Effector memory CD4-positive, alpha-beta T cell (primary cell): Measurements from ENCODE around the gene FNDC3B.

ENCODE experiments used
- DNase-seq, 3 donors: peaks; one replicate each; pipeline ENCODE4 v3.0.0-alpha.2; 2020
- H3K27ac ChIP-seq: 2 replicates; pipeline ENCODE4 v1.7.0; 2013; ENCODE audit warnings: mild to moderate bottlenecking, low read length, moderate library complexity; ENCODE audit not compliant: insufficient read depth, poor library complexity, severe bottlenecking
- H3K27me3 ChIP-seq: replicated peaks from 2 replicates; pipeline ENCODE4 v1.7.0; 2013; ENCODE audit warnings: mild to moderate bottlenecking, low read length; ENCODE audit not compliant: insufficient read depth, control insufficient read depth, poor library complexity, severe bottlenecking
- H3K36me3 ChIP-seq: 2 replicates; pipeline ENCODE4 v1.7.0; 2013; ENCODE audit warnings: mild to moderate bottlenecking, low read length, moderate library complexity; ENCODE audit not compliant: control insufficient read depth, insufficient read depth
- H3K4me1 ChIP-seq: 2 replicates; pipeline ENCODE4 v1.7.0; 2013; ENCODE audit warnings: low read length, mild to moderate bottlenecking; ENCODE audit not compliant: control insufficient read depth, insufficient read depth, poor library complexity, severe bottlenecking
- H3K4me3 ChIP-seq: 2 replicates; pipeline ENCODE4 v1.7.0; 2013; ENCODE audit warnings: low read length, low read depth, mild to moderate bottlenecking; ENCODE audit not compliant: insufficient read depth, poor library complexity, severe bottlenecking
- H3K9me3 ChIP-seq: 2 replicates; pipeline ENCODE4 v1.7.0; 2013; ENCODE audit warnings: mild to moderate bottlenecking, low read length, moderate library complexity; ENCODE audit not compliant: control insufficient read depth

FNDC3B gene

DNA sequence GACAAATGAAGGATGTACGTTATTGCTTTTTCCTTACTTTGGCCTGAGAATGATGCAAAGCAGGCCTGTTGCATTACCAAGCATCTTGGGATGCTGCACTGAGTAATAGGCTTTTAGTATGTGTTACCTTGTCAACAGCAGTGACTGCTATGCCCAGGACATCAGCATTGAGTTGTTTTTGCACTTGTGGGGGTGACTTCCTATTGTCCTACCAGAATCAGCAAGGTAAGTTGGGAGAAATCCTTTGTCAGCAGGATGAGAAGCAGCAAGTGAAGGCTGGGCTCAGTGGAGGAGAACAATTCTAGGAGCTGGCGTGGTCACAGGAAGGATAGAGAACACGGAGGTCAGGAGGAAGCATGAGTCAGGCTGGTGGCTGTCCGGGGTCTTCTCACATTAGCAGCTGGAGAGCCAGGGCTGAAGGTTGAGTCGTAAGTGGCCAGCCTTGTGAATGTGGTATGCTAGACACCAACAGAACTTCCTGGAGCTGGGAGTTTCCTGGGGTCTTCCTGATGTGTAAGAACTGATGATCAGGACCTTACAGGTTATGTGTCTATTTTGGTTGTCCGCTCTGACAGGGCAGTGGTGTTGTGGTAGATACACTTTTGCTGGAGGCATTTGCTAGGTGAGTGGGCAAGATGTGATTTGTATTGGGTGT, 142.7 kb downstream of the FNDC3B start:
- Histone ChIP-seq H3K27ac (no peak overlapping the region), H3K4me1 (no peaks in the 10 kb centered on the region)

DNA sequence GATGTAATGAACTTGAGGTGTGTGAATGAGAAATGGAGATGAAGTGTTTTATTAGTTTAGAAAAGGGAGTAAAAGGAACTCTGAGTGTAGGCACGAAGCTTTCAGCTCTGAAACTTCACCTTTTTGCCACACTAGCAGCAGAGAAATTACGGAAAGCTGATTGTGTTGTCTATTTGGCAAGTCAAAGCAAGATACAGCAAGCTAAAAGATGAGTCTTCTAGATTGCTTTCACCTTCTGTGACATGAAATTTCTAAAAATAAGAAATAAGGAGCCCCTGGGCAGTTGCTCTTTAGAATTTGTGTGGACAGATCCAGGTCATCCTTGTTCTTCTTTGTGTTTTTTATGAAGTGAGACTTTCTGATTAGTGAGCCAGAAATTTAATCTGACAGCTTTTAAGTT, 143.4 kb downstream of the FNDC3B start:
- H3K36me3 ChIP-seq, result no peaks in the 10 kb centered on the region
- no peak overlapping the region for H3K27ac ChIP-seq

More for the DNA sequence above, 142.7 kb downstream of the FNDC3B start:
- Histone ChIP-seq H3K9me3 (no peaks in the 10 kb centered on the region), H3K4me3 (no peak overlapping the region), H3K27me3 (no peaks in the 10 kb centered on the region), H3K36me3 (no peaks in the 10 kb centered on the region)
- DNase-seq, result no peak

DNA sequence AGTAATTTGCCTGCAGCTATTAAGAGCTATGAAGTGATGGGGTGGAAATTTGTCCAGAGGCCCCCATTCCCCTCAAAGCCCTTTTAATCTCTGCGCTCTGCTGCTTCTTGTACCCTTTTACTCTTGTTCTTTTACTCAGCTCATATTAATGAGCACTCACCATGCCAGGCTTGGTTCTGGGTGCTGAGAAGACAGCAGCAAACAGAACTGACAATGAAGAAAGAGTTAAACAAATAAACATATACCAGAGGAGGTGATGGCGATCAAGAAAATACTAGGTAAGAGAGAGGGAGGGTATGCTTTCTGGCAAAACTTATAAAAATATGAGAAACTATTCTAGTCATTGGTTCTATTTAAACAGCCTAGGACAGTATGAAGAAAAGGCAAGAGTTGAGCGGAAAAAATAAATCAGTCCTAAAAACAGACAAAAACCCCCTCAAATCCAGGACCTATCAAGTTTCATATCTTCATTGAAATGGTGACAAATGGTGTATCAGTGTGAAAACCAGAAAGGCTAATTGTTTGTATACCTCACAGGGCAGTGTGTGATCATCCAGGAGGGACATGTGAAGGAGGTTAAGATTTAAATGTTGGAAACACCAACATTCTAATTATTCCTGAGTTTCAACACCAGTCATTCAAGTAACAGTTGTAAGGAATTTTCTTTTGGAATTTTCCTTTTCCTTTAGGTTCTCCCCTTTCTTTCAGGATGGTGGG, 144.9 kb downstream of the FNDC3B start:
- no peaks in the 10 kb centered on the region for H3K4me1 ChIP-seq
- H3K27me3 ChIP-seq, result no peaks in the 10 kb centered on the region

More for the DNA sequence above, 143.4 kb downstream of the FNDC3B start:
- Histone ChIP-seq H3K4me1 (no peaks in the 10 kb centered on the region), H3K27me3 (no peaks in the 10 kb centered on the region), H3K9me3 (no peaks in the 10 kb centered on the region), H3K4me3 (no peak overlapping the region)
- no peak for DNase-seq

DNA sequence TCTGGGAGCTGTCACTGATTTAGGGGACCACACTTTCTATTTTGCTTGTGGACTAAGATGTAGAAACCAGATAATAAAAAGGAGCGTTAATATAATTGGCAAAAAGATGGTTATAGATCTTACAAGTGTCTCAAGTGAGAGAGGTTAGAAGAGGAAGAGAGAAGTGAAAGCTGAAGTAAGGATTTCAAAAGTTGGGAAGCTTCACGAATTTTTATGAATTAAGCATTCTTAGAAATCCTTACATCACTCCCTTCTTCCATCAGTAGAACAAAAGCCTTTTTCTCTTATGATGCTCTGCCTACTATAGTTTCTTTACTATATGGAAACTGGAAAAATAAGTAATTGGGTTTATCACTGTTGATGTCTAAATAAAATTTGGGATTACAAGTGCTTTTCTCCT, 146.5 kb downstream of the FNDC3B start:
- H3K4me3 ChIP-seq, result no peak overlapping the region
- DNase-seq, result no peak
- no peaks in the 10 kb centered on the region for H3K36me3 ChIP-seq
- no peaks in the 10 kb centered on the region for H3K9me3 ChIP-seq
- H3K27me3 ChIP-seq, result no peaks in the 10 kb centered on the region
- H3K27ac ChIP-seq, result no peak overlapping the region
- no peaks in the 10 kb centered on the region for H3K4me1 ChIP-seq

More for the DNA sequence above, 144.9 kb downstream of the FNDC3B start:
- H3K9me3 ChIP-seq, result no peaks in the 10 kb centered on the region
- H3K4me3 ChIP-seq, result no peak overlapping the region
- H3K36me3 ChIP-seq, result no peaks in the 10 kb centered on the region
- no peak overlapping the region for H3K27ac ChIP-seq
- DNase-seq, result no peak

DNA sequence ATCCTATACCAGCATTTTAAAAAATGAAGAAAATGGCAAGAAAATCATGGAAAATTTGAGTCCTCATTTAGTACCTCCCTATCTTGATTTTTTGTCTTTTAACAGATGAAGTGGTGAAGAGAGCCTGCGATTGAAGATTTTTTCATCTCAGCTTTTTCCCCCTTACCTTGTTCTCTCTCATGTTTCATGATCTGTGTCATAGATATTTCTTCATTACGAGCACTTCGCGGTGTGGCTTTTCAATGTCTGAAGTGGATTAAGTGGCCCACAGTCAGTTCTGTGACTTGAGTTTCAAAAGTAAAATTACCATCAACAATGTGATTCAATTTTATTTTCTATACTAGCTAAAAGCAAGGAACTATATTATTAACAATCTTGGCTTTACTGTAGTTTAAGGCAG, 147.2 kb downstream of the FNDC3B start:
- Histone ChIP-seq H3K4me1 (no peaks in the 10 kb centered on the region), H3K27me3 (no peaks in the 10 kb centered on the region)

DNA sequence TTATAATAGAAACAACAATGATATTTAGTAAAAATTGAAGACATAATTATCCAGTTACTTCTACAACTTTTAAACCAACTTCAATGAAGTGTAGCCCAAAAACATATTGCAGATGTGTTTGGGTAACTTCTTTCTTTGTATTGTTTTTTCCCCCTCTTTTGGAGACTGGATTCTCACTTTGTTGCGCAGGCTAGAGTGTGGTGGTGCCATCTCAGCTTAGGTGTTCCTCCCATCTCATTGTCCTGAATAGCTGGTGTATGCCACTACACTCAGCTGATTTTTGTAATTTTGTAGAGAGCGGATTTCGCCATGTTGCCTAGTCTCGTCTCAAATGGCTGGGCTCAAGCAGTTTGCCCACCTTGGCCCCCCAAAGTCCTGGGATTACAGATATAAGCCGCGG, 148.1 kb downstream of the FNDC3B start:
- Histone ChIP-seq H3K4me1 (no peaks in the 10 kb centered on the region), H3K27me3 (no peaks in the 10 kb centered on the region), H3K36me3 (no peaks in the 10 kb centered on the region), H3K4me3 (no peak overlapping the region), H3K27ac (no peak overlapping the region), H3K9me3 (no peaks in the 10 kb centered on the region)
- DNase-seq, result no peak

More for the DNA sequence above, 147.2 kb downstream of the FNDC3B start:
- no peak overlapping the region for H3K4me3 ChIP-seq
- H3K36me3 ChIP-seq, result no peaks in the 10 kb centered on the region
- DNase-seq, result no peak
- no peak overlapping the region for H3K27ac ChIP-seq
- no peaks in the 10 kb centered on the region for H3K9me3 ChIP-seq

DNA sequence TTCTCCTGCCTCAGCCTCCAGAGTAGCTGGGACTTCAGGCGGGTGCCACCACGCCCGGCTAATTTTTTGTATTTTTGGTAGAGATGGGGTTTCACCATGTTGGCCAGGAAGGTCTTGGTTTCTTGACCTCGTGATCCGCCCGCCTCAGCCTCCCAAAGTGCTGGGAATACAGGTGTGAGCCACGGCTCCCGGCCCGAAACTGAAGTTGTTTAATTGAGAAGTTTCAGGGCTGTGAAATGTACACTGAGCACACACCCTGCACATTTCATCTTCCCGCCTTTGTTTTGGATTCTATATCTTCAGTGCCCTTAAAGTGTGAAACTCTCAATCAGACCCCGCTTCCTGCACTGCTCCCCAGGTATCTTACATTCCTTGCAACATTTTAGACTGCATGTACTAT, 149.1 kb downstream of the FNDC3B start:
- H3K27me3 ChIP-seq, result no peaks in the 10 kb centered on the region
- no peaks in the 10 kb centered on the region for H3K9me3 ChIP-seq
- no peak overlapping the region for H3K27ac ChIP-seq
- DNase-seq, result no peak
- H3K4me3 ChIP-seq, result no peak overlapping the region
- no peaks in the 10 kb centered on the region for H3K4me1 ChIP-seq
- no peaks in the 10 kb centered on the region for H3K36me3 ChIP-seq

DNA sequence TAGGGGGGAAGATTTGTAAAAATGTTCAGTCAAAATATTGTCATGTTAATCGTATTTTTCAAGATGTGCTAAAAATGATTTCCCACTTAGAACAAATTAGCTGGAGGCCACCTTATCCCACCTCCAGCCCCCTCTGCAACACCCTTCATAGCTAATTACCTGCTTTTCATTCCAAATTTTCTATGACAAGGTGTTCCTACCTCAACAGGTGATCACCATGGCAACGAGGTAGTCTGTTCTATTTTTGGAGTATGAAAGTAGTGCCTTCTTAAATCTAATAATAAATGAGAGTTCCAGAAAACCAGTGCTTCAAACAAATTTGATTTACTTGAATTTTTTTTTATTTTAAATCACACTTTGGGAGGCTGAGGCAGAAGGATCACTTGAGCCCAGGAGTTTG, 149.8 kb downstream of the FNDC3B start:
- no peaks in the 10 kb centered on the region for H3K27me3 ChIP-seq
- no peak for DNase-seq
- no peaks in the 10 kb centered on the region for H3K4me1 ChIP-seq
- no peak overlapping the region for H3K4me3 ChIP-seq
- no peaks in the 10 kb centered on the region for H3K9me3 ChIP-seq
- no peaks in the 10 kb centered on the region for H3K36me3 ChIP-seq
- no peak overlapping the region for H3K27ac ChIP-seq

DNA sequence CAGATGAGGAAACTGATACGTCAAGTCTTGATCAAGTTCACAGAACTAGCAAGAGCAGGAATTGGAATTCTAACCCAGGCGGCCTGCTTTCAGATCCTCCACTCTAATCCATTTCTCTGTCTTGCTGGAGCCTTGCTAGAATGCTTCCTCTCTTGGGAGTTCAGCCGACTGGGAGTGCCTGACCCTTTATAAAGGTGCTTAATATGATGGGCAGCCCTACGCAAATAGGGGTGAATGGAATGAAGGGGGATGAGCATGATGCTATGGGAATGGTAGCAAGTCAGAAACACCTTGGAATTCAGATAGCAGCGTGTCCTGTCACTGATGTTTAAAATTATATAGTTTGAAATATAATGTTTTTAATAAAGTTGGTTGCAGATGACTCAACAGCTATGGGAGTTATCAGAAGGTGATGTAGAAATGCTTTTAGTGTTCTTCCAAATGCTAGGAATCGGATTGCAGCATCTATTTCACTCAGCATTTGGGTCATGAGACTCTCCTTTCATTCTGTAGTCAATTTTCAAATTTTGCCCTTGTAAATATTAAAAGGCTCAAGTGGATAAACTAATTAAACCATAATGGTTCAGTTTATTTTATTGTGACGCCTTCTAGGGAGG, 150.7 kb downstream of the FNDC3B start:
- Histone ChIP-seq H3K4me3 (no peak overlapping the region), H3K9me3 (no peaks in the 10 kb centered on the region), H3K4me1 (no peaks in the 10 kb centered on the region), H3K27me3 (no peaks in the 10 kb centered on the region), H3K36me3 (no peaks in the 10 kb centered on the region), H3K27ac (no peak overlapping the region)
- no peak for DNase-seq

DNA sequence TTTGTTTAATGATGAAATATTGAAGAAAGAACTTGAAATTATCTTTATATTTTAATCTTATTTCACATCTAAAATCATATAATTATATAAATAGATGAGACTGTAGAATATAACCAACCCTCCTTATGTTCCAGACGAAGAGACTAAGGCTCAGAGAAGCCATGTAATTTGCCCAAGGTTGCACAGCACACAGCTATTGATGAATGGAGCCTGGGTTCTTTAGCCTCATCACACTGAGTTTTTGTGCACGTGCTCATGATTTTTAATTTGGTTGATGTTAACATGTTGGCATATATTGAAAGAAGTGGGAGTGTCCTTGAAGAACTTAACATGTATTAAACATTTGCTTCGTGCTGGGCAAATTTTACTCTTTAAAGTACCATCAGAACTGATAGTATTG, 151.6 kb downstream of the FNDC3B start:
- no peak for DNase-seq
- Histone ChIP-seq H3K9me3 (no peaks in the 10 kb centered on the region), H3K4me3 (no peak overlapping the region), H3K36me3 (no peaks in the 10 kb centered on the region), H3K27ac (no peak overlapping the region), H3K4me1 (no peaks in the 10 kb centered on the region), H3K27me3 (no peaks in the 10 kb centered on the region)
